Ascending aorta (tissue), 2 donors: ENCODE data around the gene IGSF9B. TPM values are rescaled to one million over a fixed set of nuclear protein-coding genes. Genes with fewer than 3 reads are reported as not detected.

Experiments used
- DNase-seq, 2 donors: peaks; one replicate each; pipeline ENCODE4 v3.0.0-alpha.2; 2019; ENCODE audit warnings: low spot score in 2 of 2
- H3K27ac ChIP-seq, 2 donors: fragments of 200-600 bp; sonication (generic); one replicate each; pipeline ENCODE4 v1.5.1; 2016 to 2017; ENCODE audit warnings: mild to moderate bottlenecking in 1 of 2
- H3K27me3 ChIP-seq: fragments of 200-600 bp; sonication (generic); one replicate; pipeline ENCODE4 v1.5.1; 2017
- H3K36me3 ChIP-seq, 2 donors: fragments of 200-600 bp; sonication (generic); one replicate each; pipeline ENCODE4 v1.5.1; 2016
- H3K4me1 ChIP-seq, 2 donors: fragments of 200-600 bp; sonication (generic); one replicate each; pipeline ENCODE4 v1.5.1; 2016 to 2017; ENCODE audit warnings: mild to moderate bottlenecking in 1 of 2
- H3K4me3 ChIP-seq, 2 donors: fragments of 200-600 bp; sonication (generic); one replicate each; pipeline ENCODE4 v1.5.1; 2016 to 2017; ENCODE audit warnings: mild to moderate bottlenecking in 1 of 2
- H3K9me3 ChIP-seq, 2 donors: fragments of 200-600 bp; sonication (generic); one replicate each; pipeline ENCODE4 v1.5.1; 2016
- CTCF ChIP-seq, 3 experiments: fragments of 200-600 bp in 2 of 3; fragments of 450-650 bp in 1 of 3; sonication (generic) in 2 of 3; IDR thresholded peaks; one replicate each; pipeline ENCODE4 v1.5.1; 2016 to 2019; ENCODE audit warnings: antibody characterized with exemption in 3 of 3, mild to moderate bottlenecking in 1 of 3, moderate library complexity in 1 of 3
- intact Hi-C: fragments of 100-400 bp; cut with DNase I; formaldehyde crosslinking; loops from one replicate; pipeline ENCODE4 v1.15.1; 2023
- total RNA-seq: library from RNA; depleted of rRNA; stranded (reverse); fragments of >200 nt; gene quantifications from one replicate; pipeline ENCODE4 v1.1.0, GENCODE V29; 2016

IGSF9B gene
- total RNA-seq, 1 donor from 2014 or later = 162 TPM

GRCh38 chr11:133952199-133953190 is 4.3 kb downstream of the IGSF9B start:
- peaks cover 25 to 66% of the 10 kb centered on the region in 2 donors for H3K4me1 ChIP-seq
- intact Hi-C loops = loop anchor here (5.0 kb wide), 1 partner anchor 300 kb away; the partner anchor contains the start of genes ACAD8 and THYN1
- H3K36me3 ChIP-seq = no peaks in the 10 kb centered on the region
- no peaks in the 10 kb centered on the region for H3K9me3 ChIP-seq
- peak overlapping the region; percentile 11 to 86 for H3K4me3 ChIP-seq
- peak overlapping the region; percentile 87 to 93 for H3K27ac ChIP-seq
- DNase-seq = no peak
- no peak for TF ChIP-seq CTCF (IDR thresholded peaks at IDR 0.05)
- no peaks in the 10 kb centered on the region for H3K27me3 ChIP-seq

DNA sequence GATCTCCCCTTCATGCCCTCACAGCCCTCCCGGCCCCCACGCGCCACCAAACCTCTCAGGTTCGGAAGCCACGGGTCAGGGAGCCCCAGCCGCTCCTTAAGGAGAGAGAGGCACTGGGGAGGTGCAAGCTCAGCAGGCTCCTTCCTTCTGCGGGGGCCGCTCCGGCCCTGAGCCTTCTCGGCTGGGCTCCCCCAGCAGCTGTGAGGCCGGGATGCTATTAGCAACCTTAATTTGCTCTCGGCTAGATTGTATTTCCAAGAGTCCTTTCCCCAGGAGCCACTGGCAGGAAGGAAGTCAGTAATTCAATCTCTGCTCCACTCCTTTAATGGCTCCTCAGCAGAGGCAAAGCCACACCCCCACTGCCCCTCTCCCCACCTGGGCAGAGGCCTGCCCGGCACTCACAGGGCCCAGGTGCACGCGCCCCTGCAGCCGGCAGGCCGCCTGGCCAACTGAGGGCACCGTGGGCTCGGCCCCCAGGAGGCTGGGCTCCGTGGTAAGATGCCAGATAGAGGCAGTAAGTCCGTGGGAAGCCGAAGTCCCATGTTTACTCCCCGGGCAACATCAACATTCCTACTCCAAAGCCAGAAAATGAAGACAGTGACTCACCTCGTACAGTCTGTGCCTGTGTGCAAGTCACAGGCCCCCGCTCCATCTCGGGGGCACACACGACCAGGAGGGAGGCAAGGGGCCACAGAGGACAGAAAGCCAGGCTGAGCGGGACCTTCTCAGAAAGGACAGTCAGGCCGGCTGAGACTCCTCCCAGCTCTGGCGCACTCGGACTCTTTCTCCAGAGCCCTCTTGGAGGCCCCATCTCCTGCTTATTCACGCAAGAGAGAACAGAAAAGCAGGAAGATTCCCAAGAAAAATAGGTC is 5.2 kb downstream of the IGSF9B start:
- no peaks in the 10 kb centered on the region for H3K36me3 ChIP-seq
- no peaks in the 10 kb centered on the region for H3K9me3 ChIP-seq
- peak overlapping the region; percentile 75 to 93 for H3K27ac ChIP-seq
- no peak for TF ChIP-seq CTCF (IDR thresholded peaks at IDR 0.05)
- H3K27me3 ChIP-seq = no peaks in the 10 kb centered on the region
- DNase-seq = peak in 1 of 2 donors; percentile 78
- intact Hi-C loops = loop anchor here (1.0 to 5.0 kb wide), 2 partner anchors 96 to 301 kb away; partner anchors contain the start of genes ACAD8 and THYN1
- peaks cover 26 to 73% of the 10 kb centered on the region in 2 donors for H3K4me1 ChIP-seq
- peak overlapping the region; percentile 31 to 86 for H3K4me3 ChIP-seq

- peak in 1 of 2 donors; percentile 79 for DNase-seq
- H3K27ac ChIP-seq = peak overlapping the region; percentile 75 to 93
- peak overlapping the region; percentile 31 to 86 for H3K4me3 ChIP-seq
- H3K27me3 ChIP-seq = no peaks in the 10 kb centered on the region
- peaks cover 0 to under 1% of the 10 kb centered on the region in 2 donors for H3K36me3 ChIP-seq
- TF ChIP-seq CTCF (IDR thresholded peaks at IDR 0.05) = no peak
- peaks cover 26 to 80% of the 10 kb centered on the region in 2 donors for H3K4me1 ChIP-seq
- H3K9me3 ChIP-seq = no peaks in the 10 kb centered on the region
- intact Hi-C loops = loop anchor here (1.0 to 5.0 kb wide), 2 partner anchors 96 to 301 kb away; partner anchors contain the start of genes ACAD8 and THYN1
Measured at GRCh38 chr11:133950874-133951326, 5.9 kb downstream of the IGSF9B start.

GRCh38 chr11:133950421-133950820 is 6.3 kb downstream of the IGSF9B start:
- no peak for TF ChIP-seq CTCF (IDR thresholded peaks at IDR 0.05)
- peaks cover 30 to 85% of the 10 kb centered on the region in 2 donors for H3K4me1 ChIP-seq
- H3K9me3 ChIP-seq = no peaks in the 10 kb centered on the region
- no peak for DNase-seq
- H3K36me3 ChIP-seq = peaks cover 0 to 5% of the 10 kb centered on the region in 2 donors
- peak overlapping the region in 1 of 2 donors; percentile 86 for H3K4me3 ChIP-seq
- intact Hi-C loops = loop anchor here (5.0 kb wide), 1 partner anchor 302 kb away; the partner anchor contains the start of genes ACAD8 and THYN1
- peak overlapping the region; percentile 75 to 93 for H3K27ac ChIP-seq
- H3K27me3 ChIP-seq = no peaks in the 10 kb centered on the region

GRCh38 chr11:133949129-133949528 is 7.6 kb downstream of the IGSF9B start:
- no peaks in the 10 kb centered on the region for H3K9me3 ChIP-seq
- H3K4me3 ChIP-seq = no peak overlapping the region
- intact Hi-C loops = no loop called here
- no peak overlapping the region for H3K27ac ChIP-seq
- no peak for TF ChIP-seq CTCF (IDR thresholded peaks at IDR 0.05)
- H3K27me3 ChIP-seq = no peaks in the 10 kb centered on the region
- peaks cover 27 to 80% of the 10 kb centered on the region in 2 donors for H3K4me1 ChIP-seq
- peaks cover 7 to 11% of the 10 kb centered on the region in 2 donors for H3K36me3 ChIP-seq
- DNase-seq = no peak
